K562 (cell line): Measurements from ENCODE around the gene NEK1. TPM values are rescaled to one million over a fixed set of nuclear protein-coding genes. Genes with fewer than 3 reads are reported as not detected.

Source experiments
- ATF4 ChIP-seq: fragments of 450-650 bp; formaldehyde crosslinking; IDR thresholded peaks from 2 replicates; pipeline ENCODE4 v1.4.0; 2022; ENCODE audit warnings: mild to moderate bottlenecking, moderate library complexity
- CBFA2T3 ChIP-seq: fragments of 450-650 bp; IDR thresholded peaks from 2 replicates; pipeline ENCODE4 v1.6.1; 2017
- CHAMP1 ChIP-seq: fragments of 450-650 bp; IDR thresholded peaks from 2 replicates; pipeline ENCODE4 v1.6.1; 2016; ENCODE audit warnings: mild to moderate bottlenecking
- CTCF ChIP-seq, 3 experiments: IDR thresholded peaks in 2 of 3; conservative IDR thresholded peaks in 1 of 3; 2 replicates each; pipeline ENCODE4 v1.5.1; 2011 to 2012; ENCODE audit warnings: low read length in 3 of 3, mild to moderate bottlenecking in 3 of 3, control low read depth in 2 of 3, improper control_type of control experiment in 1 of 3, inconsistent platforms in 1 of 3, low read depth in 1 of 3, mixed read lengths in 1 of 3, moderate library complexity in 1 of 3; ENCODE audit not compliant: insufficient read depth in 2 of 3
- E2F3 ChIP-seq: fragments of 250-450 bp; sonication (Bioruptor Pico); IDR thresholded peaks from 2 replicates; pipeline ENCODE4 v1.4.0; 2020; ENCODE audit warnings: mild to moderate bottlenecking
- EZH2 ChIP-seq: IDR thresholded peaks from 2 replicates; pipeline ENCODE4 v1.6.1; 2012; ENCODE audit warnings: low read depth, mild to moderate bottlenecking, inconsistent platforms, low read length, borderline replicate concordance
- GMEB1 ChIP-seq: fragments of 250-450 bp; sonication (Bioruptor Pico); IDR thresholded peaks from 2 replicates; pipeline ENCODE4 v1.4.0; 2020; ENCODE audit warnings: mild to moderate bottlenecking
- MYBL2 ChIP-seq, 2 experiments: fragments of 450-650 bp in 1 of 2; sonication (generic) in 1 of 2; formaldehyde crosslinking in 1 of 2; IDR thresholded peaks; 2 replicates each; pipeline versions ENCODE4 v1.6.1 to v1.8.1; 2017 to 2022; ENCODE audit warnings: borderline replicate concordance in 1 of 2, inconsistent platforms in 1 of 2, low read depth in 1 of 2, mild to moderate bottlenecking in 1 of 2, missing genetic modification reagents in 1 of 2, moderate library complexity in 1 of 2
- NFIC ChIP-seq: fragments of 450-650 bp; IDR thresholded peaks from 2 replicates; pipeline ENCODE4 v1.6.1; 2017; ENCODE audit warnings: mild to moderate bottlenecking, inconsistent platforms
- RAD51 ChIP-seq: fragments of 450-650 bp; IDR thresholded peaks from 2 replicates; pipeline ENCODE4 v1.7.1; 2016; ENCODE audit warnings: low read depth, mild to moderate bottlenecking, borderline replicate concordance
- RBM22 ChIP-seq: fragments of 200-400 bp; formaldehyde crosslinking; IDR thresholded peaks from 2 replicates; pipeline ENCODE4 v1.6.1; 2018; ENCODE audit warnings: low read length, low read depth; ENCODE audit not compliant: poor library complexity, severe bottlenecking
- SMARCE1 ChIP-seq: fragments of 450-650 bp; IDR thresholded peaks from 2 replicates; pipeline ENCODE4 v1.7.1; 2016; ENCODE audit warnings: mild to moderate bottlenecking
- SREBF1 ChIP-seq: fragments of 150-350 bp; IDR thresholded peaks from 2 replicates; pipeline ENCODE4 v1.6.1; 2014; ENCODE audit warnings: antibody characterized with exemption, low read depth, low read length, borderline replicate concordance
- TBL1XR1 ChIP-seq, 2 experiments: IDR thresholded peaks; 2 replicates each; pipeline ENCODE4 v1.6.1; 2012; ENCODE audit warnings: improper control_type of control experiment in 2 of 2, low read length in 2 of 2, mild to moderate bottlenecking in 1 of 2
- ZNF197 ChIP-seq: fragments of 200-800 bp; sonication (Bioruptor generic); IDR thresholded peaks from 2 replicates; pipeline ENCODE4 v1.6.1; 2016; ENCODE audit warnings: low read depth, missing genetic modification characterization, missing compliant biosample characterization
- ZNF274 ChIP-seq: IDR thresholded peaks from 2 replicates; pipeline ENCODE4 v1.6.1; 2011; ENCODE audit warnings: low read depth, mild to moderate bottlenecking, low read length, moderate library complexity, borderline replicate concordance
- ZNF445 ChIP-seq: fragments of 250-450 bp; sonication (Bioruptor Pico); IDR thresholded peaks from 2 replicates; pipeline ENCODE4 v1.4.0; 2020; ENCODE audit warnings: low read depth, mild to moderate bottlenecking, moderate library complexity
- ZNF655 ChIP-seq: fragments of 250-450 bp; sonication (Bioruptor Pico); IDR thresholded peaks from 2 replicates; pipeline ENCODE4 v1.5.0; 2021
- polyA plus RNA-seq, 8 experiments: library from polyadenylated mRNA; depleted of rRNA in 4 of 8; stranded (reverse) in 5 of 8; unstranded in 3 of 8; fragments of >200 nt; fragmentation: Nextera tagmentation in 2 of 8; fragmentation: Illumina TruSeq in 1 of 8; extraction: Ambion mirVana in 2 of 8; extraction: Trizol in 1 of 8; gene quantifications; 2 replicates each; pipeline versions ENCODE4 v1.2.1 to v1.2.3, GENCODE V29; 2011 to 2014; ENCODE audit warnings: inconsistent platforms in 1 of 8, missing spikeins in 1 of 8
- total RNA-seq, 7 experiments: library from RNA; depleted of rRNA in 6 of 7; stranded (reverse); fragments of >200 nt in 6 of 7; fragmentation: Illumina TruSeq in 2 of 7; extraction: Trizol in 2 of 7; gene quantifications; 2 replicates each; pipeline versions ENCODE4 v1.2.1 to v1.2.3, GENCODE V29; 2011 to 2021; ENCODE audit warnings: low replicate concordance in 1 of 7

NEK1 gene
- total and polyA plus RNA-seq, 9 of the 15 experiments (the other 6 are each of a cell fraction or from before 2014, with no cell fraction given): 6.2 to 15.7 (median 10.3) TPM

GRCh38 chr4:169619958-169620879, 7.8 kb upstream of the NEK1 start, which contains the start of gene CLCN3 (continued):
- TF ChIP-seq MYBL2 (IDR thresholded peaks at IDR 0.05; ENCODE audit: low read depth) (0 out of 2 replicates have a peak, but pooled peaks have one; percentile 58), MYBL2 (CRISPR knock-in tag; IDR thresholded peaks at IDR 0.05; ENCODE audit: borderline replicate concordance) (no peak), NFIC (no peak), CTCF (IDR thresholded peaks at IDR 0.05 in 2 of 3, conservative IDR thresholded peaks at IDR 0.05 in 1 of 3; ENCODE audit: insufficient read depth in 2 of 3, low read depth in 1 of 3, low read length in 3 of 3) (peak in 1 of 3 experiments; percentile 11; a peak in 1 of 6 replicates), RBM22 (no peak), GMEB1 (peak; percentile 99), CHAMP1 (0 out of 2 replicates have a peak, but pooled peaks have one; percentile 28), E2F3 (CRISPR knock-in tag) (no peak), ZNF445 (no peak), ATF4 (CRISPR knock-in tag) (no peak), TBL1XR1 (IDR thresholded peaks at IDR 0.05; ENCODE audit: low read length in 2 of 2) (peak in 1 of 2 experiments; percentile 6; a peak in 1 of 4 replicates), SMARCE1 (no peak; the same call in 1 of the 2 replicates), ZNF197 (no peak), EZH2 (no peak), ZNF274 (no peak), RAD51 (0 out of 2 replicates have a peak, but pooled peaks have one; percentile 11), SREBF1 (no peak), ZNF655 (CRISPR knock-in tag) (no peak), CBFA2T3 (peak; percentile 74)
